Right renal pelvis (tissue), 4 donors: ENCODE measurements around the gene BEND5. TPM values are rescaled to one million over a fixed set of nuclear protein-coding genes. Genes with fewer than 3 reads are reported as not detected.

Source experiments
- DNase-seq, 4 donors: peaks; one replicate each; pipeline ENCODE4 v3.0.0-alpha.2; 2013; ENCODE audit warnings: low read depth in 4 of 4, low spot score in 3 of 4, missing footprints in 1 of 4
- polyA plus RNA-seq, 4 donors: library from polyadenylated mRNA; unstranded; fragments of 120-200 nt; gene quantifications; one replicate each; pipeline ENCODE4 v1.2.1, GENCODE V29; 2013; ENCODE audit not compliant: insufficient read length in 4 of 4

BEND5 gene
- polyA plus RNA-seq, result 10 to 100 TPM; 22.7 to 25.7 (median 24.7) TPM

- DNase-seq, result peak; percentile 60 to 76 (median 66)
These were observed at the start of gene BEND5 for GRCh38 chr1:48776393-48777218. BEND5 (minus strand) TSS chr1:48776891; CDS start chr1:48776831, 60 bp downstream.

GRCh38 chr1:48823168-48823567 lies 46.5 kb upstream of the BEND5 start:
- peak; percentile 41 to 79 (median 67) for DNase-seq

- DNase-seq, result no peak
These were observed 43.8 kb upstream of the BEND5 start for GRCh38 chr1:48820491-48820890.

- DNase-seq, result peak in 2 of 4 donors; percentile 34 to 38
These were observed 40.9 kb upstream of the BEND5 start for GRCh38 chr1:48817505-48818114.

- no peak for DNase-seq
These were observed 34.0 kb upstream of the BEND5 start for GRCh38 chr1:48810740-48811139.

GRCh38 chr1:48808496-48808895 lies 31.8 kb upstream of the BEND5 start:
- no peak for DNase-seq

GRCh38 chr1:48807554-48808260 lies 31.0 kb upstream of the BEND5 start:
- no peak for DNase-seq

- DNase-seq, result no peak
These were observed 26.8 kb upstream of the BEND5 start for GRCh38 chr1:48803474-48803873.

GRCh38 chr1:48794816-48795215 lies 18.1 kb upstream of the BEND5 start:
- no peak for DNase-seq

GRCh38 chr1:48793863-48794262 lies 17.2 kb upstream of the BEND5 start:
- no peak for DNase-seq

GRCh38 chr1:48792961-48793360 lies 16.3 kb upstream of the BEND5 start:
- DNase-seq, result no peak

- no peak for DNase-seq
These were observed 13.7 kb upstream of the BEND5 start for GRCh38 chr1:48790397-48790796.

GRCh38 chr1:48789903-48790302 lies 13.2 kb upstream of the BEND5 start:
- DNase-seq, result no peak

- DNase-seq, result no peak
These were observed 9.2 kb upstream of the BEND5 start for GRCh38 chr1:48785869-48786268.

- DNase-seq, result no peak
These were observed 7.6 kb upstream of the BEND5 start for GRCh38 chr1:48784301-48784700.

- DNase-seq, result peak in 1 of 4 donors; percentile 12
These were observed 666 bp upstream of the BEND5 start for GRCh38 chr1:48777219-48777895.

- no peak for DNase-seq
These were observed 779 bp downstream of the BEND5 start for GRCh38 chr1:48775831-48776392.

- DNase-seq, result no peak
These were observed 3.6 kb downstream of the BEND5 start for GRCh38 chr1:48773133-48773532.

GRCh38 chr1:48772211-48772610 lies 4.5 kb downstream of the BEND5 start:
- no peak for DNase-seq

GRCh38 chr1:48771561-48771960 lies 5.1 kb downstream of the BEND5 start:
- no peak for DNase-seq
